HEK293 (cell line): ENCODE results near the gene PITRM1.

Source experiments
- CTCF ChIA-PET: fragments of 350-600 bp; formaldehyde crosslinking; extraction: SDS; loops from one replicate; lab custom pipeline; 2021; ENCODE audit warnings: antibody characterized with exemption; lab: Yijun Ruan, JAX
- POLR2A ChIA-PET: fragments of 300-600 bp; formaldehyde crosslinking; extraction: SDS; loops from one replicate; lab custom pipeline; 2020; ENCODE audit warnings: antibody characterized with exemption, inconsistent platforms; lab: Yijun Ruan, JAX
- H3K27ac ChIP-seq: fragments of 200-500 bp; sonication (Bioruptor generic); 2 replicates; pipeline ENCODE4 v1.5.1; 2014; ENCODE audit warnings: low read depth, low read length, control low read depth, inconsistent platforms; ENCODE audit errors: extremely low read depth
- H3K36me3 ChIP-seq, 2 experiments: fragments of 200-500 bp in 1 of 2; sonication (Bioruptor generic) in 1 of 2; 1 replicate in 1 of 2; 2 replicates in 1 of 2; pipeline ENCODE4 v1.5.1; 2014 to 2017; ENCODE audit warnings: inconsistent platforms in 2 of 2, low read length in 2 of 2; ENCODE audit not compliant: control insufficient read depth in 2 of 2, insufficient read depth in 1 of 2
- H3K4me1 ChIP-seq: fragments of 200-500 bp; sonication (Bioruptor generic); 2 replicates; pipeline ENCODE4 v1.5.1; 2014; ENCODE audit warnings: mild to moderate bottlenecking, low read length, inconsistent platforms; ENCODE audit not compliant: control insufficient read depth, insufficient read depth
- H3K4me3 ChIP-seq: 2 replicates; pipeline ENCODE4 v1.5.1; 2011; ENCODE audit warnings: low read depth, mild to moderate bottlenecking, control low read depth, low read length, moderate library complexity
- H3K9me3 ChIP-seq: fragments of 200-500 bp; sonication (Bioruptor generic); 2 replicates; pipeline ENCODE4 v1.5.1; 2014; ENCODE audit warnings: low read depth, low read length, inconsistent platforms; ENCODE audit not compliant: control insufficient read depth, insufficient read depth
- BCL11B ChIP-seq: fragments of 450-650 bp; formaldehyde crosslinking; IDR thresholded peaks from 2 replicates; pipeline ENCODE4 v1.5.1; 2016; ENCODE audit warnings: low read depth, missing biosample characterization, missing genetic modification characterization
- EGR2 ChIP-seq: fragments of 450-650 bp; formaldehyde crosslinking; IDR thresholded peaks from 2 replicates; pipeline ENCODE4 v1.5.1; 2016; ENCODE audit warnings: low read depth, missing biosample characterization, missing genetic modification characterization
- OSR2 ChIP-seq: fragments of 450-650 bp; formaldehyde crosslinking; IDR thresholded peaks from 2 replicates; pipeline ENCODE4 v1.5.1; 2016; ENCODE audit warnings: missing biosample characterization, missing genetic modification characterization
- OVOL3 ChIP-seq: fragments of 450-650 bp; formaldehyde crosslinking; IDR thresholded peaks from 2 replicates; pipeline ENCODE4 v1.5.1; 2016; ENCODE audit warnings: missing biosample characterization, missing genetic modification characterization
- PRDM1 ChIP-seq: fragments of 450-650 bp; formaldehyde crosslinking; IDR thresholded peaks from 2 replicates; pipeline ENCODE4; 2016; ENCODE audit warnings: missing biosample characterization, missing genetic modification characterization
- YY2 ChIP-seq: fragments of 450-650 bp; formaldehyde crosslinking; IDR thresholded peaks from 2 replicates; pipeline ENCODE4 v1.5.1; 2016; ENCODE audit warnings: missing biosample characterization, missing genetic modification characterization
- ZFHX2 ChIP-seq: fragments of 450-650 bp; formaldehyde crosslinking; conservative IDR thresholded peaks from 2 replicates; pipeline ENCODE4 v1.5.1; 2016; ENCODE audit warnings: missing biosample characterization, missing genetic modification characterization
- ZNF133 ChIP-seq: fragments of 450-650 bp; formaldehyde crosslinking; IDR thresholded peaks from 2 replicates; pipeline ENCODE4 v1.5.1; 2016; ENCODE audit warnings: missing biosample characterization, missing genetic modification characterization
- ZNF610 ChIP-seq: fragments of 450-650 bp; formaldehyde crosslinking; IDR thresholded peaks from 2 replicates; pipeline ENCODE4 v1.5.1; 2016; ENCODE audit warnings: missing biosample characterization, missing genetic modification characterization, borderline replicate concordance
- ZNF664 ChIP-seq: fragments of 450-650 bp; formaldehyde crosslinking; IDR thresholded peaks from 2 replicates; pipeline ENCODE4 v1.5.1; 2016; ENCODE audit warnings: missing biosample characterization, missing genetic modification characterization
- ZNF677 ChIP-seq: fragments of 450-650 bp; IDR thresholded peaks from 2 replicates; pipeline ENCODE4 v1.5.0; 2018; ENCODE audit warnings: missing biosample characterization, mild to moderate bottlenecking, missing genetic modification characterization, moderate library complexity
- ZNF777 ChIP-seq: fragments of 450-650 bp; formaldehyde crosslinking; IDR thresholded peaks from 2 replicates; pipeline ENCODE4 v1.5.1; 2017; ENCODE audit warnings: missing biosample characterization, missing genetic modification characterization, borderline replicate concordance
- ZSCAN16 ChIP-seq: fragments of 450-650 bp; formaldehyde crosslinking; IDR thresholded peaks from 2 replicates; pipeline ENCODE4 v1.5.1; 2016; ENCODE audit warnings: missing biosample characterization, missing genetic modification characterization
- TF ChIP-seq, protein P1 (sequence below): fragments of 450-650 bp; formaldehyde crosslinking; IDR thresholded peaks from 2 replicates; pipeline ENCODE4 v1.5.1; 2016; ENCODE audit warnings: missing biosample characterization, missing genetic modification characterization

PITRM1 gene

DNA sequence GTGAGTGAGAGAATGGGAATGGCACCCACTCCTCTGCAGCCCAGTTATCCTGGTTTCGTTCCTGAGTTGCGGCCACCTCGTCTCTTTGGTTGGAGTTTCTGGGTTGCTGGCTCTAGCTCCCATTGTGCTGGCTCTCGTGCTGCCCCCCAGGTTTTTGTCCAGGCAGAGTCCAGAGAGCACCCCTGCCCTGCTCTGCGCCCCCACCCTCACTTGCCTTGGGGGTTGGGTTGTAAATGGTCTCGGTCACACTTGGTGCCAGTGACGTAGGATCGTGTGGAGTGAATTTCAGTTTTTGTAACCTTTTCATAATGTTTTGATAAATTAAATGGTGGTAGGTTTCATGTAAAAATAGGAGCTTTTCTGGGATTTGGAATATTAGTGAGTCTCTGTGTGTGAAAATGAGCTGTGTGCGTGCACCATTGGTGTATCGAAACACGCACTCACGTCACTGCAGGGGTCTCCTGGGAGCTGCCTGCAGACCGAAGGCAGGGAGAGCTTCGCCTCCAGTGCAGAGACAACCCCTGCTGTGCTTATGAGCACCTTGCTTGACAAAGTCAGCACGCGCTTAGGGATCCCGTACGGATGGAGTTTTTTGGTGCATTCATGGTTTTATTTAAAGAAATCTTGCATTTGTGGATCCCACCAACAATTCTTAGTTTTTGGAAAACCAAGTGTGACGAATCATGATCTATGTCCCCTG is 72.3 kb downstream of the PITRM1 start:
- POLR2A ChIA-PET = interaction anchor here (0.6 to 0.9 kb wide), 3 partner anchors 27 to 72 kb away, joined by 3 to 8 read pairs (median 5); partner anchors contain the start of gene PITRM1
- H3K4me1 ChIP-seq = peaks cover 6% of the 10 kb centered on the region
- no peak overlapping the region for H3K4me3 ChIP-seq
- H3K36me3 ChIP-seq = peaks cover 10 to 57% of the 10 kb centered on the region in 2 experiments; a peak in 2 of 3 replicates
- TF ChIP-seq ZNF610 (tag by site-specific recombination) (no peak), ZNF133 (no peak), YY2 (tag by site-specific recombination) (no peak), ZNF664 (tag by site-specific recombination) (no peak), ZNF677 (no peak), OVOL3 (tag by site-specific recombination) (no peak), ZSCAN16 (tag by site-specific recombination) (no peak)
- no peak overlapping the region for H3K27ac ChIP-seq
- no peaks in the 10 kb centered on the region for H3K9me3 ChIP-seq
- CTCF ChIA-PET = interaction anchor here (1.1 kb wide), 1 partner anchor 20 kb away, joined by 3 read pairs; no protein-coding TSS in a partner anchor

DNA sequence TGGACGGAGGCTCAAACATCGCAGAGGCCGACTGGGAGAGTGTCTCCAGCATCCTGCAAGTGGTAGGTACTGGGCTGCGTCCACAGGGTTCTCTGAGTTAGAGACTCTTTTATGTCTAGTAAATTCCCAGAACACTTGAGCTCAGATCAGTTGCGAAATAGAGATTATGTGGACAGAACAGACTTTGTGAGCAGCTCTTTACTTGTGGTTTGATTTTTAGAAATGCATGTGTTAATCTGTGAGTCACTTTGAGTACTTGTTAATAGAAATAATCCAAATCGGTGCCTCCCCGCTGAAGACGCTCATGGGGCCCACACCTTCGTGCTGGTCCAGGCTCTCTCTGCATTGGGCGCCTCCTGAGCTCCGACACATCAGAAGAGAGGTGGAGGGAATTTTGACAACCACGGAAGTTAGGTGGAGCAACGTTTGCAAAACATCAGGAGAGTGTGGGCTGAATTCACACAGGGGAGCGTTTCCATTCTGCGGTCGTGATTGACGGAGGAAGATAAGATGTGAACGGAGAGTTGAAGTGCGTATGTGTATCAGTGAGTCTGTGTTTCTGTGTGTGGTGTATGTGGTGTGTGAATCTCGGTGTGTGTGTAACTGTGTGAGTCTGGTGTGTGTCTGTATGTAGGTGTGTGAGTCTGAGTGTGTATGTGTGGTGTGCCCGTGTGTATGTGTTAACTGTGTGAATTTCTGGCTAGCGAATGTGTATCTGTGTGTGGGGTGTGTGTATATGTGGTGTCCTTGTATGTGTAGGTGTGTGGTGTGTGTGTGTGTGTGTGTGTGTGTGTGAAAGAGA is 73.1 kb downstream of the PITRM1 start:
- H3K4me1 ChIP-seq = peaks cover 13% of the 10 kb centered on the region
- no peak overlapping the region for H3K27ac ChIP-seq
- POLR2A ChIA-PET = no interaction called here

DNA sequence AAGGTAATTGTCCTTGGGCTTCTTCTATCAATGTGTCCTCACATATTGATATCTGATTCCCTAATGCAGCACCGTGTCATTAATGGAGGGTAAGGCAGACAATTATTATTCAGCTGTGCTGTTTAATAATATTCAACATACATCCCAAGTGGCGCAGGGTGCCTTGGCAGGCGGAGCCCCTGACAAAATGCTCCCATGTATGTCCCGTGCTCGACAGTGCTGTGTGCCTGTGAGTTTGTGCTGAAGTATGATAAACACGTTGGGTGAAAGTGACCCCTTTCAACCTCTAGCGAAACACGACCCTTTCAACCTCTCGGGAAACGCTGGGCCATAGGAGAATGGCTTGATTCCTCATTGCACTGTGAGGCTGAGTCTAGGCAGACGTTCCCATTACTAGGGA is 73.9 kb downstream of the PITRM1 start:
- H3K4me3 ChIP-seq = no peak overlapping the region
- ChIA-PET CTCF (no interaction called here), POLR2A (no interaction called here)
- H3K9me3 ChIP-seq = no peaks in the 10 kb centered on the region
- no peak overlapping the region for H3K27ac ChIP-seq
- H3K4me1 ChIP-seq = peaks cover 13% of the 10 kb centered on the region
- H3K36me3 ChIP-seq = peaks cover 10 to 42% of the 10 kb centered on the region in 2 experiments; a peak in 2 of 3 replicates
- TF ChIP-seq, protein P1, sequence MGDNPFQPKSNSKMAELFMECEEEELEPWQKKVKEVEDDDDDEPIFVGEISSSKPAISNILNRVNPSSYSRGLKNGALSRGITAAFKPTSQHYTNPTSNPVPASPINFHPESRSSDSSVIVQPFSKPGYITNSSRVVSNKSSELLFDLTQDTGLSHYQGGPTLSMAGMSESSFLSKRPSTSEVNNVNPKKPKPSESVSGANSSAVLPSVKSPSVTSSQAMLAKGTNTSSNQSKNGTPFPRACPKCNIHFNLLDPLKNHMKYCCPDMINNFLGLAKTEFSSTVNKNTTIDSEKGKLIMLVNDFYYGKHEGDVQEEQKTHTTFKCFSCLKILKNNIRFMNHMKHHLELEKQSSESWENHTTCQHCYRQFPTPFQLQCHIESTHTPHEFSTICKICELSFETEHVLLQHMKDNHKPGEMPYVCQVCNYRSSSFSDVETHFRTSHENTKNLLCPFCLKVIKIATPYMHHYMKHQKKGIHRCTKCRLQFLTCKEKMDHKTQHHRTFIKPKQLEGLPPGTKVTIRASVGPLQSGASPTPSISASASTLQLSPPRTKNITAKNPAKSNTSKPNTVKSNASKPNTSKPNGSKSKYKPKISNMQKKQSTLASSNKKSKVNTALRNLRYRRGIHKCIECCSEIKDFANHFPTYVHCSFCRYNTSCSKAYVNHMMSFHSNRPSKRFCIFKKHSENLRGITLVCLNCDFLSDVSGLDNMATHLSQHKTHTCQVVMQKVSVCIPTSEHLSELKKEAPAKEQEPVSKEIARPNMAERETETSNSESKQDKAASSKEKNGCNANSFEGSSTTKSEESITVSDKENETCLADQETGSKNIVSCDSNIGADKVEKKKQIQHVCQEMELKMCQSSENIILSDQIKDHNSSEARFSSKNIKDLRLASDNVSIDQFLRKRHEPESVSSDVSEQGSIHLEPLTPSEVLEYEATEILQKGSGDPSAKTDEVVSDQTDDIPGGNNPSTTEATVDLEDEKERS (tag by site-specific recombination) = no peak
- no peak for TF ChIP-seq ZNF777 (tag by site-specific recombination)
- TF ChIP-seq OSR2 (tag by site-specific recombination) = no peak
- TF ChIP-seq PRDM1 (tag by site-specific recombination) = peak; percentile 39; the same call in 1 of the 2 replicates

More for the DNA sequence above, 73.1 kb downstream of the PITRM1 start:
- H3K36me3 ChIP-seq = peaks cover 10 to 50% of the 10 kb centered on the region in 2 experiments; a peak in 2 of 3 replicates
- CTCF ChIA-PET = interaction anchor here (1.1 kb wide), 1 partner anchor 21 kb away, joined by 3 read pairs; no protein-coding TSS in a partner anchor
- TF ChIP-seq BCL11B (no peak), ZFHX2 (peak; percentile 55), EGR2 (tag by site-specific recombination) (peak; percentile 60)
- no peak overlapping the region for H3K4me3 ChIP-seq
- no peaks in the 10 kb centered on the region for H3K9me3 ChIP-seq
